ENCODE measurements around the gene ARHGAP26.

Gene ARHGAP26

DNA sequence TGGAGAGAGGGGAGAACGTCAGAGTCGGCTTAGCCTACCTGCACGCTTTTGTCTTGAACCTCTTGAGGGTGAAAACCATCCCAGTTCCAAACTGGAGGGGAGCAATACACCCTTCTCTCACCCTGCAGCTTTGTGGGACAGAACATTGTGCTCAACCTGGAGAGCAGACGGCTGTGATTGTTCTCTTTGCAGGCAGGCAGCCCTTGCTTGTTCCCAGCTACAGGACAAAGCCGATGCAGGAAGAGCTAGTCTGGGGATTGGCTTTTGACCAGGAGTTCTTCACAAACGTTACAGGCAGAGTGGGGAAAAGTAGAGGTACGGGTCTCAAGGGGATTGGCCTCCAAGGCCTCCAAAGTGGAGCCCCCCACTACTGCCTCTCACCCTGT is 33.9 kb upstream of the ARHGAP26 start:
- Histone ChIP-seq H3K36me3 (ENCODE audit: insufficient read depth, low read length) (no peaks in the 10 kb centered on the region), H3K27ac (ENCODE audit: low read depth, low read length) (no peak overlapping the region), H3K79me2 (ENCODE audit: control insufficient read depth, insufficient read depth, low read length, unreplicated experiment) (no peaks in the 10 kb centered on the region), H3K4me3 (ENCODE audit: low read depth, low read length) (no peak overlapping the region), H2AFZ (ENCODE audit: low read length, unreplicated experiment) (no peak overlapping the region), H3K4me1 (ENCODE audit: control insufficient read depth, insufficient read depth, low read length, unreplicated experiment) (no peaks in the 10 kb centered on the region), H3K27me3 (ENCODE audit: insufficient read depth, low read length) (no peaks in the 10 kb centered on the region)

DNA sequence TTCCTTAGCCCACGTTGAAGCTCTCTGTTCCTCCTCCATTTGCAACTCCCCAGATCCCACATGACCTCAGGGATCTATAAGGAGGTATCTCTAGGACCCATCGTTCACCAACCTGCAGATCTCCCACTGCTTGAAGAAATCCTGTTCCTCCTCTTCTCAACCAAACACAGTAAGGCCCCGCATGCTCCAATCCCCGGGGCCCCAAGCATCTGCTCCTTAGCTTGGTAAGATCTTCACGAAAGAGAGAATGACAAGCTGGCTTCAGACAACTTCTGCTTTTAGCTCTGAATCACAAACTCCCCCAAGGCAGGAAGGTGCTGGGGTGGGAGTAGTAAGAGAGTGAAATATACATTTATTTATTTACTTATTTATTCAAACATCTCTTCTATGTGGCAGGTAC is 33.0 kb upstream of the ARHGAP26 start:
- no peaks in the 10 kb centered on the region for H3K36me3 ChIP-seq (ENCODE audit: insufficient read depth, low read length)
- no peak overlapping the region for H3K4me3 ChIP-seq (ENCODE audit: low read depth, low read length)
- no peaks in the 10 kb centered on the region for H3K4me1 ChIP-seq (ENCODE audit: control insufficient read depth, insufficient read depth, low read length, unreplicated experiment)
- no peaks in the 10 kb centered on the region for H3K79me2 ChIP-seq (ENCODE audit: control insufficient read depth, insufficient read depth, low read length, unreplicated experiment)
- no peak overlapping the region for H3K27ac ChIP-seq (ENCODE audit: low read depth, low read length)
- H3K27me3 ChIP-seq (ENCODE audit: insufficient read depth, low read length): no peaks in the 10 kb centered on the region
- no peak overlapping the region for H2AFZ ChIP-seq (ENCODE audit: low read length, unreplicated experiment)

DNA sequence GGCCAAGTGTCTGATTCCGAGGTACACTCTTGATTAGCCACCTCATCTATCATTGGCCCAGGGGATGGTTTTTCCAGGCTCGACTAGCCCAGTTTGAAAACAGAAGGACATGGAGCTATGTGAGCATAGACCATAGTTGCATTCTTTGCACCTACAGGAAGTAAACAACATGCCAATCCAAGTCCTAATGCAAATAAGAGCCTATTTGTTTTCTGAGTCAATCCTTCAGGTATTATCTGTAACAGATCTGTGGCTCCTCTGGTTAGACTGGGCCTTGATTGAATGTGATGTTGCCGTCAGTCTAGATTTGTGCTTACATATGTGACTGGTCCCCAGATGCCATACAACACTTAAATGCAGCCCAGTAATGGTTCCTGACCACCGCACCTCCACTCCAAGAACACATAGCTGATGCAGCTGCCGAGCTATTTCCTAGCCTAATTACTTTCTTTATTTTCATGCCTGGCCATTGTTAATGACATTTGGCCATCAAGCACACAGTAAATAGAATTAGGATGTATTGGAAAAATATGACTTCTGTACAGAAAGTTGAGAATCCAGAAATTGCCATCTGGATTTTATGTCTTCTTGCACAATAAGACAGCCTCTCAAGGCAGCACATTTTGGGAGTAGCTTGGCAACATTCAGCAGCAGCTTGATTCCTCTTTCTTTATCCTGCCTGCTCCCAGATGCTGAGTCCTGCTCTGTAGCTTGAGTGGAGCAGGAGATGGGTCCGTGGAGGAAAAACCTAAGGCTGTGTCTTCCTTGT is 29.5 kb upstream of the ARHGAP26 start:
- H2AFZ ChIP-seq (ENCODE audit: low read length, unreplicated experiment): no peak overlapping the region

DNA sequence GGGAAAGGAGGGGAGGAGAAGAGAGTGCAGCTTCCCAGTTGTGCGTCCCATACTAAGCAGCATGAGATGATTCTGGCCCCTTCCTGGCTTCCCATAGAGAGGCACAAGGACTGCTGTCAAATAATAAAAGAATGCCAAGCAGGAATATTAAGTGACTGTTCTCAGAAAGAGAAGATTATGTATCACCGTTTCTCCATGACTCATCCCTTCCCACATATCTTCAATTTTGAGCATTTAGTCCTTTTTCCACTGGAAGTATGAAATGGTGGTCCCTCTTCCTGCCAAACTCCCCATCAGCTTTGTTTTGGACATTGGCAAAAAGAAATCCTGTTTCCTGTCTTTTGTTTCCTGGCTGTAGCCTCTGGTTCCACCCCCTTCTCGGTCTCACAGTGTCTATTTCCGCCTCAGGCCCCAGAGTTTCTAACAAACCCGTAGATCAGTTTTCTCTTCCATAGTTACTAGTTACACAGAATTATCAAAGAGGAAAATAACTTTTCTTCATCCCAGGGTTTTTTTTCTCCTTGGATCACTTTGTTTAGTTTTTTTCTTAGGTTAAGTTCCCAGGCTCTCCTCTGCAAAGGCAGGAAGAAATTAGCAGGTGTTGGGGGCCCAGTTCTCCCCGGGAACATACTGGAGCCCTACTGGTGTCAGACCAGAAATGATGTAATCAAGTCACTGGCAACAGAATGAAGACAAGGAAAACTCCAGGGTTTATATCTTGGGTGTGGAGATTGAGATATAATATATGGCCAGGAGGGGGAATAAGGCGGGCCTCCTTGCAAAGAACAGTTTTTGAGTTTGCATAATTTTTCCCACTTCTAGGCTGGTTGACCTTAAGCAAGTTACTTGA is 26.4 kb upstream of the ARHGAP26 start:
- Histone ChIP-seq H3K36me3 (ENCODE audit: insufficient read depth, low read length) (no peaks in the 10 kb centered on the region), H3K27ac (ENCODE audit: low read depth, low read length) (no peak overlapping the region), H3K4me3 (ENCODE audit: low read depth, low read length) (no peak overlapping the region), H3K79me2 (ENCODE audit: control insufficient read depth, insufficient read depth, low read length, unreplicated experiment) (no peaks in the 10 kb centered on the region), H3K27me3 (ENCODE audit: insufficient read depth, low read length) (no peaks in the 10 kb centered on the region), H2AFZ (ENCODE audit: low read length, unreplicated experiment) (peak overlapping the region; percentile 47), H3K4me1 (ENCODE audit: control insufficient read depth, insufficient read depth, low read length, unreplicated experiment) (peaks cover 32% of the 10 kb centered on the region)

More for the DNA sequence above, 29.5 kb upstream of the ARHGAP26 start:
- H3K27ac ChIP-seq (ENCODE audit: low read depth, low read length): no peak overlapping the region
- no peaks in the 10 kb centered on the region for H3K79me2 ChIP-seq (ENCODE audit: control insufficient read depth, insufficient read depth, low read length, unreplicated experiment)
- no peaks in the 10 kb centered on the region for H3K27me3 ChIP-seq (ENCODE audit: insufficient read depth, low read length)
- H3K4me1 ChIP-seq (ENCODE audit: control insufficient read depth, insufficient read depth, low read length, unreplicated experiment): peaks cover 11% of the 10 kb centered on the region
- no peaks in the 10 kb centered on the region for H3K36me3 ChIP-seq (ENCODE audit: insufficient read depth, low read length)
- no peak overlapping the region for H3K4me3 ChIP-seq (ENCODE audit: low read depth, low read length)

DNA sequence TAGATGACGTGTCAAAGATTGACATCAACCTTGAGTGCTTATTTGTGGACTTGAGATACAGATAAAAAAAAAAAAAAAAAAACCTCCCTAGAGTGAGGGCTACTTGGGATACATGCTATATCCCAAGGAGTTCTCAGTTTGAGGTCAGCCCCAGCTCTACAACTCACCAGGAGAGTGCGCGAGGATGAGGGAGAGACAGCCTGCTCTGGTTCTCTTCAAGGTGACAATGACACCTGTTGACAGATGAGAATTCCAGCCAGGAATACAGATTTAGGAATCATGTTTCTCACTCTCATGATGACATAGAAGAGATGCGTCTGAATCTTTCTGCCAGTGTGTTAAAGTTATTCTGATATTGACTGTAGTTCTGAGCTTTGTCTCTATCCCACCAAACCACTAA is 24.9 kb upstream of the ARHGAP26 start:
- Histone ChIP-seq H3K4me1 (ENCODE audit: control insufficient read depth, insufficient read depth, low read length, unreplicated experiment) (peaks cover 43% of the 10 kb centered on the region), H3K79me2 (ENCODE audit: control insufficient read depth, insufficient read depth, low read length, unreplicated experiment) (no peaks in the 10 kb centered on the region), H3K4me3 (ENCODE audit: low read depth, low read length) (no peak overlapping the region), H3K27ac (ENCODE audit: low read depth, low read length) (no peak overlapping the region), H3K27me3 (ENCODE audit: insufficient read depth, low read length) (no peaks in the 10 kb centered on the region), H2AFZ (ENCODE audit: low read length, unreplicated experiment) (no peak overlapping the region), H3K36me3 (ENCODE audit: insufficient read depth, low read length) (no peaks in the 10 kb centered on the region)

DNA sequence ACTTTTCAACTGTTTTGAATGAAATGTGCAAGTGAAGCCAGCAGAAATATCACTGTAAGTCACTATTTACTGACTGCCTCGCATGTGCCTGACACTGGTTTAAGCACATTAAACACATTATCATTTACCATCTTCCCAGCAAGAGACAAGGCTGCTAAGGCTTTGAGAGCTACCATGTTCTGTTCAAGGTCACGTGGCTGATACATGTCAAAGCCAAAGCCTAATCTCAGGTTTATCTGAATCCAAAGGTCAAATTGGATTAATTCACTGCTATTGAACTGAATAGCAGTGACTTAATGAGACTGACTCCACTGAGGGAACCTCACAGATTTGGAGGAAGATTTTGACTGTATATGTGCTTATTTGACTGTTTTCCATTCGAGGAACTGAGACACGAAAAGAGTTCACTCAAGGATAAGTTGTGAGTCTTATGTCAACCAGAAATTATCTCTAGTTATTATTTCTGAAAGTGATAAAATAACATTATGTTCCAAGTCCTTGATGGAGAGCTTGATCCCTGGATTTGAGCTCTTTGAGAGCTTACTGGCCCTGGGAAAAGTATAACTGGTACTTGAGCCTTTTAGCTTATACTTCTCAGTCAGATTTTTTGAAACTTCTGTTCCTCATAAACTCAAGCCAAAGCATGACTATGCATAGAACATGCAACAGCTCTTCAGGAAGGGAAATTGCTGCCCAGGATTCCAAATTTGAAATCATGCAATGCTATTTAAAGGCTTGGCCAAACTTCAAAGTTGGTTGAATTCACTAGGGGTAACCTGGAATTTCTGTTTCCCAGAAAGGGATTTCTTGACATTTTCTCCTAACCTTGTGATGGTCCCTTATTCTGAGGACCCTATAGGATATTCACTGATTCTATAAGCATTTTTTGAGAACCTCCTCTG is 23.4 kb upstream of the ARHGAP26 start:
- no peaks in the 10 kb centered on the region for H3K36me3 ChIP-seq (ENCODE audit: insufficient read depth, low read length)
- H3K4me3 ChIP-seq (ENCODE audit: low read depth, low read length): no peak overlapping the region
- H3K79me2 ChIP-seq (ENCODE audit: control insufficient read depth, insufficient read depth, low read length, unreplicated experiment): no peaks in the 10 kb centered on the region
- H2AFZ ChIP-seq (ENCODE audit: low read length, unreplicated experiment): no peak overlapping the region
- no peak overlapping the region for H3K27ac ChIP-seq (ENCODE audit: low read depth, low read length)
- no peaks in the 10 kb centered on the region for H3K27me3 ChIP-seq (ENCODE audit: insufficient read depth, low read length)
- peaks cover 43% of the 10 kb centered on the region for H3K4me1 ChIP-seq (ENCODE audit: control insufficient read depth, insufficient read depth, low read length, unreplicated experiment)

DNA sequence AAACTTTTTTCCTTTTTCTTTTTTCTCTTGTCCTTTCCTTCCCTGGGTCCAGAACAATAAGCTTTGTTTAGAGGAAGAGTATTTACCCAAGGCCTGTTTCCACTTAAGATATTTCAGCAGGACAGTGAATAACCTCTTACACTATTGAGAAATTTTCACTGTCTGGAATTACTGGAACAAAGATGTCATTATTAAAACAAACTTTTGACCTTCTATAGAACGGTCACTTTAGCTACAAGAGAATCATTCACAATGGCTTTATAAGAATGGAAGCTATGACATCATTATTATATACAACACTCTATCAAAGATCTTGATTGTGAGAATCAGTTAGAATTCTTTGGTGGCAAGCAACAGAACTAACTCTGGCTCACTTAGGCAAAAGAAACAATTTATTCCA is 22.0 kb upstream of the ARHGAP26 start:
- H3K4me3 ChIP-seq (ENCODE audit: low read depth, low read length): no peak overlapping the region
- peaks cover 49% of the 10 kb centered on the region for H3K4me1 ChIP-seq (ENCODE audit: control insufficient read depth, insufficient read depth, low read length, unreplicated experiment)
- no peaks in the 10 kb centered on the region for H3K36me3 ChIP-seq (ENCODE audit: insufficient read depth, low read length)
- H3K27ac ChIP-seq (ENCODE audit: low read depth, low read length): peak overlapping the region; percentile 66
- H3K79me2 ChIP-seq (ENCODE audit: control insufficient read depth, insufficient read depth, low read length, unreplicated experiment): no peaks in the 10 kb centered on the region
- no peaks in the 10 kb centered on the region for H3K27me3 ChIP-seq (ENCODE audit: insufficient read depth, low read length)
- H2AFZ ChIP-seq (ENCODE audit: low read length, unreplicated experiment): no peak overlapping the region

DNA sequence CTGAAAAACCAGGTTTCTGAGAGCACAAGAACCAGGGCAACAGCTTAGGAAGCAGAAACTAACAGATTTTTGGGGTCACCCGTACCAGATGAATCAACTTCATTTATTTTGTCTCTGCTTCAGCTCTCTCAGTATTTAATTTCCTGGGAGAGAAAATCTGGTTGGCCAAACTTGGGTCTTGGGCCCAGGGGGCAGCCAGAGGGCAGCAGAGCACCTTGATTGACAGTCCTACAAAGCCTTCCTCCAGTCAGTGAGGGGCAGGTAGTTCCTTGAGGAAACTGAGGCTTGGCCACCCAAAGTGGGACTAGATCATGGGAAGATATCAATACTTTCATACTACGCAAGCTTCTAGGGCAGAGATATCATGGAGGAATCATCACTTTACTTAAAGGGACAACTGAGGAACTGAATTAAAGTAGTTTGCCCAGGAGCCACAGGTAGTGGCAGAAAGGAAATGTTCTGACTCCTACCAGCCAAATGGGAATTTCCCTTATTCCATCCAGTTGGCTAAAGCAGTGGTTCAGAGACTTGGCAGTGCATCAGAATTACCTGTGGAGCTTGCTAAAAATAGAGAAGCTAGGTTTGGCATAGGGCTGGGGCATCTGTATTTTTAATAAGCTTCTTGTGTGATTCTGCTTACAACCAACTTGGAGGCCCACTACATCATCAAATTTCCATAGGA is 21.5 kb upstream of the ARHGAP26 start:
- H3K36me3 ChIP-seq (ENCODE audit: insufficient read depth, low read length): no peaks in the 10 kb centered on the region
- H3K4me1 ChIP-seq (ENCODE audit: control insufficient read depth, insufficient read depth, low read length, unreplicated experiment): peaks cover 49% of the 10 kb centered on the region
- H3K27ac ChIP-seq (ENCODE audit: low read depth, low read length): peak overlapping the region; percentile 66
- H3K4me3 ChIP-seq (ENCODE audit: low read depth, low read length): no peak overlapping the region
- H3K27me3 ChIP-seq (ENCODE audit: insufficient read depth, low read length): no peaks in the 10 kb centered on the region
- H2AFZ ChIP-seq (ENCODE audit: low read length, unreplicated experiment): no peak overlapping the region
- no peaks in the 10 kb centered on the region for H3K79me2 ChIP-seq (ENCODE audit: control insufficient read depth, insufficient read depth, low read length, unreplicated experiment)

DNA sequence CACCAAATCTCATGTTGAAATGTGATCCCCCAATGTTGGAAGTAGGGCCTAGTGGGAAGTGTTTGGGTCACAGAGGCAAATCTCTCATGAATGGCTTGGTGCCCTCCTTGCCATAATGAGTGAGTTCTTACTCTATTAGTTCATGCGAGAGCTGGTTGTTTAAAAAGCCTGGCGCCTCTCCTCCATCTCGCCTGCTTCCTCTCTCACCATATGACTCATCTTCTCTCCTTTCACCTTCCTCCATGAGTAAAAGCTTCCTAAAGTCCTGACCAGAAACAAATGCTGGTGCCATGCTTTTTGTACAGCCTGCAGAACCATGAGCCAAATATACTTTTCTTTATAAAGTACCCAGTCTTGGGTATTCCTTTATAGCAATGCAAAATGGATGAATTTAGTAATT is 20.9 kb upstream of the ARHGAP26 start:
- H3K4me1 ChIP-seq (ENCODE audit: control insufficient read depth, insufficient read depth, low read length, unreplicated experiment): peaks cover 46% of the 10 kb centered on the region
- H3K4me3 ChIP-seq (ENCODE audit: low read depth, low read length): no peak overlapping the region
- no peaks in the 10 kb centered on the region for H3K27me3 ChIP-seq (ENCODE audit: insufficient read depth, low read length)
- no peaks in the 10 kb centered on the region for H3K36me3 ChIP-seq (ENCODE audit: insufficient read depth, low read length)
- no peak overlapping the region for H2AFZ ChIP-seq (ENCODE audit: low read length, unreplicated experiment)
- H3K27ac ChIP-seq (ENCODE audit: low read depth, low read length): peak overlapping the region; percentile 66
- no peaks in the 10 kb centered on the region for H3K79me2 ChIP-seq (ENCODE audit: control insufficient read depth, insufficient read depth, low read length, unreplicated experiment)

DNA sequence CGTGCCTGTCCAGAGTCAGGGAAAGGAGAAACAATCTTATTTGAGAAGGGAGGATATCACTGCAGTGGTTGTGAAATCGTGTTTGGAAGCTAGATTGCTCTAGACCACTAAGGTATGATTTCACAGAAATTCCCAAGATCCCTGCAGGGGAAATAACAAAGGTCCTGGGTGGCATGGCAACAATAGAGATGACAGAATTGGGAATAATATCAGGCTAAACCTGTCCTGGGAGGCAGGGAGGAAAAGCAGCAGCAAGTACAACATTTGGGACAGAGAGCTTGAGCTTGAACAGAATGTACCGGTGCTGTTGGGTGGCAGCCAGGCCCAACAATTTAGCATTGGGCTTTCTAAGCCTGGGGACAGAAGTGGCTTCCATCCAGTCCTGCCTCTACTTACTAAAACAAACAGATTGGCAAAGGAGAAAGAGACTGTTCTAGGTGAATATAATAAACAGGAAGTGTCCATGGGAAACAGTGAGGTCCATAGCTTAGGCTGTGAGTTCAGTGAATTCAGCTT is 17.0 kb upstream of the ARHGAP26 start:
- H3K27ac ChIP-seq (ENCODE audit: low read depth, low read length): peak overlapping the region; percentile 41
- no peaks in the 10 kb centered on the region for H3K36me3 ChIP-seq (ENCODE audit: insufficient read depth, low read length)
- peak overlapping the region; percentile 52 for H2AFZ ChIP-seq (ENCODE audit: low read length, unreplicated experiment)
- H3K79me2 ChIP-seq (ENCODE audit: control insufficient read depth, insufficient read depth, low read length, unreplicated experiment): no peaks in the 10 kb centered on the region
- H3K27me3 ChIP-seq (ENCODE audit: insufficient read depth, low read length): no peaks in the 10 kb centered on the region
- H3K4me3 ChIP-seq (ENCODE audit: low read depth, low read length): no peak overlapping the region
- H3K4me1 ChIP-seq (ENCODE audit: control insufficient read depth, insufficient read depth, low read length, unreplicated experiment): peaks cover 30% of the 10 kb centered on the region
